ENCODE data around the gene CLIP1. TPM values are rescaled to one million over a fixed set of nuclear protein-coding genes. Genes with fewer than 3 reads are reported as not detected.
"Not testable (repeated sequence)": the region's sequence is repeated elsewhere in the genome, so short reads cannot be mapped to it uniquely, and the experiment has no call there.

The CLIP1 gene
- polyA plus RNA-seq, 10 donors, result 17.1 to 27.6 (median 22.2) TPM

- no peak for DNase-seq
Observed at GRCh38 chr12:122399254-122399591, 23.2 kb downstream of the CLIP1 start.

- DNase-seq, result not testable (repeated sequence)
Observed at GRCh38 chr12:122397981-122398380, 24.5 kb downstream of the CLIP1 start.

GRCh38 chr12:122395319-122395718 lies 27.1 kb downstream of the CLIP1 start:
- peak in 1 of 3 donors; percentile 51 for DNase-seq

- DNase-seq, result no peak
Observed at GRCh38 chr12:122394626-122395194, 27.8 kb downstream of the CLIP1 start.

GRCh38 chr12:122393817-122394216 lies 28.7 kb downstream of the CLIP1 start:
- DNase-seq, result no peak

GRCh38 chr12:122392411-122392810 lies 30.1 kb downstream of the CLIP1 start:
- DNase-seq, result no peak

- no peak for DNase-seq
Observed at GRCh38 chr12:122389677-122390076, 32.8 kb downstream of the CLIP1 start.

GRCh38 chr12:122387887-122388286 lies 34.6 kb downstream of the CLIP1 start:
- DNase-seq, result no peak

- no peak for DNase-seq
Observed at GRCh38 chr12:122385171-122386016, 37.1 kb downstream of the CLIP1 start.

GRCh38 chr12:122382919-122383350 lies 39.5 kb downstream of the CLIP1 start:
- DNase-seq, result no peak

GRCh38 chr12:122381021-122381420 lies 41.4 kb downstream of the CLIP1 start:
- DNase-seq, result no peak

GRCh38 chr12:122376751-122377150 lies 45.7 kb downstream of the CLIP1 start:
- not testable (repeated sequence) for DNase-seq

- DNase-seq, result no peak
Observed at GRCh38 chr12:122374707-122375106, 47.8 kb downstream of the CLIP1 start.

GRCh38 chr12:122371475-122372045 lies 50.9 kb downstream of the CLIP1 start:
- no peak for DNase-seq

- DNase-seq, result no peak
Observed at GRCh38 chr12:122368361-122369073, 54.0 kb downstream of the CLIP1 start.

GRCh38 chr12:122367632-122368031 lies 54.8 kb downstream of the CLIP1 start:
- DNase-seq, result not testable (repeated sequence)

GRCh38 chr12:122366685-122367475 lies 55.6 kb downstream of the CLIP1 start:
- peak; percentile 36 to 88 (median 44) for DNase-seq

GRCh38 chr12:122365226-122365625 lies 57.2 kb downstream of the CLIP1 start:
- DNase-seq, result not testable (repeated sequence)

GRCh38 chr12:122363782-122364181 lies 58.7 kb downstream of the CLIP1 start:
- no peak for DNase-seq

GRCh38 chr12:122362755-122363154 lies 59.7 kb downstream of the CLIP1 start:
- no peak for DNase-seq

- DNase-seq, result not testable (repeated sequence)
Observed at GRCh38 chr12:122358403-122358802, 64.1 kb downstream of the CLIP1 start.
